ENCODE data around the gene NAP1L5.

The NAP1L5 gene

DNA sequence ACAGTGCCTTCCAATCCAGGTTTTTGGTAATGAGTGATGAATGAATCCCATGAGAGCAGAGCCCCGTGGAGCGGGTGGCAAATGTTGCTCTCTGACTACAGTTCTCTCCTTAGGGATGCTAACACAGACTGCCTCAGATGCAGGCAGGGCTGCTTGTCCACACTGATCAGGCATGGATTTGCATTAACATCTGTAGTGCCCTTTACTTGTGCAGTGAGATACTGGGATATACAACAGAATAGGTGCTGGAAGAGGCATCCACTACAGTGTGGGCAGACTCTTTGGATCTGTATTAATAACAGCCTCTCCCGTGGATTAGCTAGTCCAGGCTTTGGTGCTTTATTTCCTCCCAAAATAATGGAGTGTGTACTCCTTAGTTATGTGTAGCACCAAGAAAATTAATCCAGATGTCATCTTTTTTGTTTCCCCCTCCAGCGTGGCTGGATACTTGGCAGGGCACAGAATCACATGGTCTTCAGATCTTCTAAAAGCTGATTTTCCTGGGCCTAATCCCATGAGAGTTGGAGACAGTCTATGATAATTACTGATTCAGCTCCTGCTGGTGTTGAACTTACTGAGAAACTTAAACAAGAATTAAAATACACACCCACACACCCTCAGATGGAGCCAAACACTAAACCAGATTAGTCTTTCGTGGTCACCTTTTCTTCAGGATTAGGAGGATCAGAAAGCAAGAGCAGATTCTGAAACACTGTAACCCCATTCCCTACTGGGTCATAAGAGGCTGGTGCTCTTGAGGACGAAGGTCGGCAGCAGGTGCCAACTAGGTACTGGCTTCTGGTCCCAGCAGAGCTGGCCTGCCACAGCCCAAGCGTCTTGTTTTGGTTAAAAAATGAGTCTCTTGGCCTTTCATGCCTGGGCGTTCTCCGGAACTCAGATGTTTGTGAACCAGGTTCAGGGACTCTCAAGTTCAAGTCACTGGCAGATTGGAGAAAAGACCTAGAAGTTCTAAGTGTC, 23.1 kb upstream of the NAP1L5 start:
- no peak for DNase-seq

DNA sequence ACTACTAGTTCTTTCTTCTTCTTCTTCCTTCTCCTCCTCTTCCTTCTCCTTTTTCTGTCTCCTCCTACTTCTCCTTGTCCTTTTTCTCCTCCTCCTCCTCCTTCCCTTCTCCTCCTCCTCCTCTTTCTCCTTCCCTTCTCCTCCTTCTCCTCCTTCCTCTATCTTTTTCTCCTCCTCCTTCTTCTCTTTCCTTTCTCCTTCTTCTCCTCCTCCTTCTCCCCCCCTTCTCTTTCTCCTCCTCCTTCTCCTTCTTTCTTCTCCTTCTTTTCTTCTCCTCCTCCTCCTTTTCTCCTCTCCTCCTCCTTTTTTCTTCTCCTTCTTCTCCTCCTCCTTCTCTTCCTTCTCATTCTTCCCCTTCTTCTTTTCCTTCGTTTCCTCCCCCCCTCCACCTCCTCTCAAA, 21.8 kb upstream of the NAP1L5 start:
- no peak for DNase-seq

GRCh38 chr4:88718098-88718497, 20.5 kb upstream of the NAP1L5 start:
- no peak for DNase-seq

- DNase-seq = no peak
Measured at GRCh38 chr4:88713782-88714181, 16.2 kb upstream of the NAP1L5 start.

DNA sequence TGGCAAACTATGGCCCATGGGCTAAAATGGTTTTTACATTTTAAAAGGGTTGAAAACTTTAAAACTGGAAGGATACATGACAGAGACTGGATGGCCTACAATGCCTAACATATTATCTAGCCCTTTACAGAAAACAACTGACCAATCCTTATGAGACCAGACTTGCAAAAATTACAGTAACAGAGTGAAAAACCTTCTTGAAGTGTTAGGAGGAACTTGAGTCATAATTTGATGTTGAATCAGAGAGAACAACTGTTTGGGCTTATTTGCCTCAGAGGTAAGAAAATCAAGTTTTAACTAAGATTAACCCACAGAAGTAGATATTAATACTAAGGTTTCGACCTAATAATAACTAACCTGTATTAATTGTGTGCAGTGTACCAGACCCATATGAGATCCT, 12.4 kb upstream of the NAP1L5 start:
- no peak for DNase-seq

GRCh38 chr4:88706574-88706973, 8.9 kb upstream of the NAP1L5 start:
- DNase-seq = peak; percentile 8

- DNase-seq = peak; percentile 23
Measured at GRCh38 chr4:88705805-88706492, 8.3 kb upstream of the NAP1L5 start.

DNA sequence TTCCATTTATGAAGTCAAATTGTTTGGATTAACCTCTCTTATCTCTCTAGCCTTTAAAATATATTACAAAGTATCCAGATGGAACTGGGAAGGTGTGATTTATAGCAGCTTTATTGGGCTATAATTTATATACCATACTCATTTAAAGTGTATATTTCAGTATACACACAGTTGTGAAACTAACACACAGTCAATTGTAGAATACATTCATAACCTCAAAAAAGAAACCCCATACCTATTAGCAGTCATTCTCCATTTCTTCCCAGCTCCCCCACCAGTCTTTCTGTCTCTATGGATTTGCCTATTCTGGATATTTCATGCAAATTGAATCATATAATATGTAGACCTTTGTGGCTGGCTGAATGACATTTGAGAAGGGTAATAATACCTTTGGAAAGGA, 7.6 kb upstream of the NAP1L5 start:
- DNase-seq = peak; percentile 89

- DNase-seq = no peak
Measured at GRCh38 chr4:88702782-88703181, 5.2 kb upstream of the NAP1L5 start.

DNA sequence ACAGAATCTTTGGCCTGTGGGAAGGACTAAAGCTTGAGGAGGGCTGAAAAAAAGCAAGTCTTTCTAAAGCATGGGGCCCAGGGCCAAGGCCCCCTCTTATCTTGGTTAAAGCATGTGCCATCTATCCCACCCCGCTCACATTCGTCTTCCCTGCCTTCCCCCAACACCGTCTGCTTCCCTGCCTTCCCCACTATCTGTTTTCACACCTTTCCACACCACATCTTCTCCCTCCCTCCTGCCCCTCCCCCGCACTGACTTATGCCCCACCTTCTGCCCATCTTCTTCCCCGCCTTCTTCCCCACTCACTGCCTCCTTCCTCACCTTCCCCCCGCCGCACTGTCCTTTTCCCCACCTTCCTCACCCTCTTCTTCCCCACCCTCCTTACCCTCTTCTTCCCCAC, 890 bp upstream of the NAP1L5 start:
- no peak for DNase-seq

- no peak for DNase-seq
Measured at GRCh38 chr4:88697141-88697540, 488 bp downstream of the NAP1L5 start.

DNA sequence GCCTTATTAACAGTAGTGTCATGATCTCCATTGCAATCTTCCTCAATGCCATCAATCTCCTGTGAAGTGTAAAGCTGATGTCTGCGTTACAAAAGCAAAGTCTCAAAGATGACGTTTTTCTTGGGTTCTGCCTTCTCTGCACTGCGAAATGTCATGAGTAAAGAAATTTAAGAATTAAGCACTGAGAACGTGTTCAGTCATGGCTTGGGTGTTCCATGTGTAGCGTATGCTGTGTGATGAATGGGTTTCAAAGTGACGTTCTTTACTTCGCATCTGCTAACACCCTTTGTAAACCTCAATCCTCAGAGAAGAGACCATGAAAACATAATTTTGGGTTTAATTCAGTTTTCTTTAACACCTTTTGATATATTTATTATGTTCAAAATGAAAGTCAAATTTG, 999 bp downstream of the NAP1L5 start:
- no peak for DNase-seq

DNA sequence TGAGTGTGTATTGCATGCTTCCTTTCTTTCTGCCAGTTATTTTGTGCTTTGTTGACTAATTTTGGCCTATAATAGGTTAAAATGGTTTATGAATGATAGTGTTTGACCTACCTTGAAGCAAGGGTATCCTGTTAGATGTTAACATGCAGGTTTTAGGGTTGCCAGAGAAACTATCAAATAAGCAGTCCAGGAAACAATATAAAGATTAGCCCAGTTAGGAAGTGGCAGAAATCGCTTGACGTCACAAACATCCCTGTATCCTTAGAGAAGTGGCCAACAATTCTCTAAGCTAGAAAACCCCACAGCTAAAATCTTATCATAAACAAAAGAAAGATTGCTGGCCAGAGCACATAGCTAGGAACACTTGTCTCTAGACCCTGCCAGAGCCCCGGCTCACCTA, 3.8 kb downstream of the NAP1L5 start:
- no peak for DNase-seq

DNA sequence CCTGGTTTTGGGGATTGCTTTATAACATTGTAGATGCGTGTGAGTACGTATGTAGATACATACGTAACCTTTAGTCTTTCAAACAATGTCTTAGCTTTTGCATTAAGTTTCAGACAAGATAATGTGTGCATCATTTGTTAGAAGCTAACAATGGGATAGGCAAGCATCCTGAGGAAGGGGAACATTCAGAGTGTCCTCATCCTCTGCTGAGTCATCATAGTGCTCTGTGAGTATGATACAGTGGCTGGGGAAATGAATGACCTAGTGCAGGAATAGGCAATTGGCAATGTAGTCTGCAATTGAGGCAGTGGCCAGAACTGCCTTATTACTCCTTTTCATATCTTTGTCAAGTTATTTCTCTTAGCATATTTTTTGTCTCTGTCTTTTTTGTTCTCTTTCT, 7.3 kb downstream of the NAP1L5 start:
- no peak for DNase-seq

DNA sequence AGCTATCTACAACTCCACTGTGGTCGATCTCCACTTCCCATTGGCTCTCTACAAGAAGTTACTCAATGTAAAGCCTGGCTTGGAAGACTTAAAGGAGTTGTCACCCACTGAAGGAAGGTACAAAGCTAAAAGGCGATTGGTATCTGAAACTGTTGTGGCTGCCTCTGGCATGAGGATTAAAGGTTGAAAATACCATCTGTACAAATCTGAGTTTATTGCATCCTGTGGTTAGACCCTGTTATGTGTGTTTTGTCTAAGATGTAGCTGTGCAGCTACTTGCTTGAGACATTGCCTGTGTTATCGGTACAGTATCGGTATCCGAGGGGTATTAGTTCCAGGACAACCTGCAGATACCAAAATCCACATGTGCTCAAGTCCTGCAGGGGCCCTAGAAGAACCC, 16.4 kb downstream of the NAP1L5 start:
- no peak for DNase-seq

DNA sequence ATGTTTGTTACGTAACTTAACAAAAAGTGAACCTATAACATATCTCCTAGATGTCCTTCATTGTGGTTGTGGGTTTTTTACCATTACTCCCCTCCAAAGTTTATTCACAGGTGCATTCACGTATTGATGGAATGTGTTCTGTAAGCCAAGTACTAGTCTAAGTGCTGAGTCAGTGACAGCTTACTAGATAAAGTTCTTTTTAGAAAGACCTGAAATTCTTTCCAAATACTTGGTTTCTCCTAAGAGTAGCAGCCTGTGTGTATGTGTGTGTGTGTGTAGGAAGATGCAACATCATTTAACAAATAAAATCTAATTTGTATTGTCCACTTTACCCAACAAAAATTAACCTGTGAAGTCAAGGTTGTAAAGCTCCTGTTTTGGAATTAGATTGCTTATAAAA, 22.1 kb downstream of the NAP1L5 start:
- DNase-seq = no peak

GRCh38 chr4:88674979-88675378, 22.6 kb downstream of the NAP1L5 start:
- no peak for DNase-seq

- DNase-seq = no peak
Measured at GRCh38 chr4:88674565-88674964, 23.1 kb downstream of the NAP1L5 start.

DNA sequence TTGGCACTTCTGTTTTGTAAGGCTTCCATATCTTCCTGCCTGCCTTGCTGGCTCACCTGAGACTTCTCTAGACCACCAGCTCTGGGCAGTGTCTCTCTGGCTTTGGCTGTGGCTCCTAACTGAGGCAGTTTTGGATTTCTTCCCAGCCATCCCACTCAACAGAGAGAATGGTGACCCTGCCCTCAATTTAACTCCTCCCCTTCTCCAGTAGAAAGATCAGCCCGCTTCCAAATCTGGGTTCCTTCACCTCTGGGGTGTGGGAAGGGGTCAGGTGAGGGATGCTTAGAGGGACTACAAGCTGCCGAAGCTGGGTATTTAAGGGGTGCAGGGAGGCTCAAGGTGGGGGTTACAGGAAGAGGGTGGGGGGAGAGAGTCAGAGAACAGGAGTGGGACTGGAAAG, 23.7 kb downstream of the NAP1L5 start:
- DNase-seq = no peak

DNA sequence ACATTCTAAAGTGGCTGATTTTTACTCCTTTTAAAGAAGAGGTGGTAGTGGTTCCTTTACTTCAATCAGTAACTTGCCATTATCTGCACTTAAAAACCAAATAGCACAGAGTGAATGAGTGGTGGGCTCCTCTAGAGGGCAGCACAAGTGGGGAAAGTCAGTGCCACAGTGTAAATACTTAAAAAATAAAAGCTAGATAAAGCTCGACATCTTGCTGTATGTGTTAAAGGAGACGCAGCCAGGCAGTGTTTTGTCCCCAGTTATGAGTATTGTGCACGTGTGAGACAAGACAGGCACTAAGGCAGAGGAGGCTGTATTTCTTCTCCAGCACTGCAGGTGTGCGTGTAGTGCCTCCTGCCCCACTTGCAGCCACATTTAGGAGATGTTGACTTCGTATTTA, 24.6 kb downstream of the NAP1L5 start:
- DNase-seq = no peak

- DNase-seq = no peak
Measured at GRCh38 chr4:88661739-88662138, 35.9 kb downstream of the NAP1L5 start.

DNA sequence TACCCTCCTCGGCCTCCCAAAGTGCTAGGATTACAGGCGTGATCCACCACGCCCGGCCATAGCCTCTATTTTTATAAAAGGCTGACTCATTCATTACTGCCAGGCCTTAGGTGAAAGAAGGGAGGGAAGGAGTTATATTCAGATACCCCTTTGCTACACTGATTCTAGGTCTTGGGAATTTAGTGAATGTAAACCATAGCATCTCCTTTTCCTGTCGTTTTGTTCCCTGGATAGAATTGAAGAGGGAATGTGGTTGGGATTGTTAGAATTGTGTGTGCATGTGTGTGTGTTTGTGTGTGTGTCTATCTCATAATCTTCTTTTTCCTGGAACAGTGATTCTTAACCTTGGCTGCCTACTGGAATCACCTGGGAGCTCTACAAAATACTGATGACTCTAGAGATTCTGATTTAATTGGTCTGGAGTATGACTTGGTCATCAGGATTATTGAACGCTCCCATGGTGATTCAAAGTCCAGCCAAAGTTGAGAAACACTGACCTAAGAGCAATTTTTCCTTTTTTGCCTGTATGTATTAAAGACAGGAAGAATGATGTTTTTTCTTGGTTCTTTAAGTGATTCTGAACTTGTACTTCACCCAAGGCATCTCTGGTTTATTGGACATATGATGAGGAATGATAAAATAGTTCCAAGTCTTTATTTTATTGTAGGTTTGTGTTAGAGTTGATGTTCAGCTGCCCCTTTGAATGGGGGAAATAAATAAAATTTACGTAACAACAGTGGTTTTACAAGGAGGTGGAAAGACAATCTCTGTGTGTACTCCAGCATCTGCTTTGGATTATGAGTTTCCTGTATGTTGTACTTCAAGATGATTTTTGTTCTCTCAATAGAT, 37.0 kb downstream of the NAP1L5 start:
- DNase-seq = no peak

GRCh38 chr4:88659890-88660208, 37.8 kb downstream of the NAP1L5 start:
- DNase-seq = no peak

All from NCI-H1048 (cell line).